HK-2 (cell line): Measurements from ENCODE around the gene SPARC.
"Not testable (repeated sequence)": the region's sequence is repeated elsewhere in the genome, so short reads cannot be mapped to it uniquely, and the experiment has no call there.

Experiments
- DNase-seq: peaks from one replicate; pipeline ENCODE4 v3.0.0-alpha.2; 2018; ENCODE audit not compliant: unreplicated experiment

SPARC gene, protein sequence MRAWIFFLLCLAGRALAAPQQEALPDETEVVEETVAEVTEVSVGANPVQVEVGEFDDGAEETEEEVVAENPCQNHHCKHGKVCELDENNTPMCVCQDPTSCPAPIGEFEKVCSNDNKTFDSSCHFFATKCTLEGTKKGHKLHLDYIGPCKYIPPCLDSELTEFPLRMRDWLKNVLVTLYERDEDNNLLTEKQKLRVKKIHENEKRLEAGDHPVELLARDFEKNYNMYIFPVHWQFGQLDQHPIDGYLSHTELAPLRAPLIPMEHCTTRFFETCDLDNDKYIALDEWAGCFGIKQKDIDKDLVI

DNA sequence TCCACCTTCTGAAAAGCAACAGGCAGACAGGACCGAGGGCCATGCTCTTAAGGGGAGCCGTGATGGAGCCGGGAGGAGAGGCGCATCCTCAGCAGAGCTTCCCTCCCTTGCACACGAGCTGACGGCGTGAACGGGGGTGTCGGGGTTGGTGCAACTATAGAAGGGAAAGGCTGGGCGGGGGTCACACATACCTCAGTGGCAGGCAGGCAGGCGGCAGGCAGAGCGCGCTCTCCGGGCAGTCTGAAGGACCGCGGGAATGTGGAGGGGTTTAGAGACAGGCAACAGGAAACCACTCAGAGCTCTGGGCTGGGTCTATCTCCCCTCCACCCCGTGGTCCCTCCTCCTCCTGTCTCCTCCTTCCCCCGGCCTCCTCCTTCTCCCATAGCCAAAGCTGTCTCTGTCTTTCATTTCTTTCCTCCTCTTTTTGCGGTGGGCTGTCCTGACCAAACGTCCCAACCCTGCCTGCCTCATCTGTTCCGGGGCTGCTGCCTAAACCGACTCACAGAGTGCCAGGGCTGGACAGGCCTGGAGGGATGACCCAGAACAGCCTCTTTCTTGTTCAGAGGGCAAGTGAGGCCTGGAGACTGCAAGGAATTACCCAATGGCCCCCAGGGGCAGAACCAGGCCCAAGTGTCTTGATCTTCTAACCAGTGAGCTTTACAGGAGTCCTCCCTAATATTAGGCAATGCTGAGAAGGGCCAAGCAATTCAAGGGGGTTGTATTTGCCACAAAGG lies at the start of gene SPARC:
SPARC (minus strand) TSS at position 242 of the 734 bp plus-strand sequence. CDS start 10,727 bp downstream, outside the sequence.
- peak; percentile 79 for DNase-seq

DNA sequence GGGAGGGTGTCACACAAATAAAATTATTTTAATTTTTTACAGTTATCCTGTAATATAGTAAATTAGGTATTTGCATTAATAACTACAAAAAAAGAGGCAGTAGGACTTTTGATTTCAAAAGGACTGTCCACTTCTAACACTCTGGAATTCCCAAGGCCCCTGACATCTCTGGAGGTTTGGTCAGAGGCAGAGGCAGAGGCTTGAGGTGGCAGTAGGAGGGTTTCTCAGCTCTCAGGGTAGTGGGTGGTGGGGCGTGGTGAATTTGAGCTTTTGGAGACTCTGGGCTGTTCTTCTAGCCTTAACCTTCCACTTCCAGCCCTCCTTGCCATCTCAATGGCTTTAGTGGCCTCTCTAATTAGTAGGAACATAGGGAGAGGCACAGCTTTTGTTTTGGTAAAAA lies 48.9 kb upstream of the SPARC start:
- DNase-seq = no peak

DNA sequence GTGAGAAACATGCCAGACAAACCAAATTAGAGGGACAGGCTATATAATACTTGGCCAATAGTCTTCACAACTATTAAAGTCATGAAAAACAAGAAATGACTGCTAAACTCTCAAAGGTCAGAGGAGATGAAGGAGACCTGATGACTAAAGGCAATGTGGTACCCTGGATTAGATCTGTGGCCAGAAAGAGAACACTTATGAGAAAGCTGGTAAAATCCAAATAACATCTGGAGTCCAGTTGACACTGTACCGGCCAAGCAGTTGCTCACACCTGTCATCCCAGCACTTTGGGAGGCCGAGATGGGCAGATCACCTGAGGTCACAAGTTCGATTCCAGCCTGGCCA lies 47.3 kb upstream of the SPARC start:
- no peak for DNase-seq

DNA sequence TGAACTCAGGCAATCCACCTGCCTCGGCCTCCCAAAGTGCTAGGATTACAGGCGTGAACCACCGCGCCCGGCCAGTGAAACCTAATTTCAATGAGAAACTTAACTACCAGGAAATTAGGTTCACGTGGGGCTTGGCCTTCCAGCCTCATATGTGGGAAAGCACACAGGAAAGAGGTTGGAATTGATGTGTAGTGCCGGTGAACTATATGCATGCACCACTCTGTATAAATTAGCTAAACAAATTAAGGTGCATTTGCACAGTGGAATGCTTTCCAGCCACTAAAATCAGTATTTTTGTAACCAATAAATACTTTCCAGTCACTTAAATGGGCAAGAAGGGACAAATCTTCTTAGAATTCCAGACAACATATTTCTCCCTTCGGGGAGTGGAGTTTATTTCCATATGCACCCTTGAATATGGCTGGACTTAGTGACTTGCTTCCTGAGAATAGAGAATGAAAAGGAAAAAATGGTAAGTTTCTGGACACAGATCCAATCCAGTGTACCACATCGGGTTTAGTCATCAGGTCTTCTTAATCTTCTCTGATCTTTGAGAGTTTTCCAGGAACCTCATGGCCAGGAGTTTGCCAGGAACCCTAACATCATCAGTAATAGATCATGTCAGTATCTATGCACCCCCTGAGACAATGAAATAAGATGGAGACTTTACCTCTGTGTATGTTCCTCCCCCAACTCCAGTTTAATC lies 46.8 kb upstream of the SPARC start:
- DNase-seq = no peak

DNA sequence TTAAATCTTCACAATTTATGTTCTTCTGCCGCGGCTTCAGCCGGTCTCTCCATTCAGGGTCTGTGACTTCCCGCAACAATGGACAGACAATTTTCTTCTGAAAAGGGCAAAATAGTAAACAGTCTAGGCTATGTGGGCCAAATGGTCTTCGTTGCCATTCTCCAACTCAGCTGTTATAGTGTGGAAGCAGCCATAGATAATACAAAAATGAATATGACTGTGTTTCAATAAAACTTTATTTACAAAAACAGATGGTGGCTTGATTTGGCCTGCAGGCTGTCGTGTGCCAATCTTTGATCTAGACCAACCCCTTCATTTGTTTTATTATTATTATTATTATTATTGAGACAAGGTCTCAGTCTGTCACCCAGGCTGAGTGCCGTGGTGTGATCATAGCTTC lies 43.7 kb upstream of the SPARC start:
- DNase-seq = no peak

DNA sequence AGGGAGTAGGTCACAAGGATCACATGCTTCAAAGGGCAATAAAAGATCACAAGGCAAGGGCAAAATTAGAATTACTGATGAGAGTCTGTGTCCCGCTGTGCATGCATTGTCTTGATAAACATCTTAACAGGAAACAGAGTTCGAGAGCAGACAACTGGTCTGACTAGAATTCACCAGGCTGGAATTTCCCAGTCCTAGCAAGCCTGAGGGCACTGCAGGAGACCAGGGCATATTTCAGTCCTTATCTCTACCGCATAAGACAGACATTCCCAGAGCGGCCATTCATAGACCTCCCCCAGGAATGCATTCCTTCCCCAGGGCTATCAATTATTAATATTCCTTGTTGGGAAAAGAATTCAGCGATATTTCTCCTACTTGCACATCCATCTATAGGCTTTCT lies 42.9 kb upstream of the SPARC start:
- not testable (repeated sequence) for DNase-seq

DNA sequence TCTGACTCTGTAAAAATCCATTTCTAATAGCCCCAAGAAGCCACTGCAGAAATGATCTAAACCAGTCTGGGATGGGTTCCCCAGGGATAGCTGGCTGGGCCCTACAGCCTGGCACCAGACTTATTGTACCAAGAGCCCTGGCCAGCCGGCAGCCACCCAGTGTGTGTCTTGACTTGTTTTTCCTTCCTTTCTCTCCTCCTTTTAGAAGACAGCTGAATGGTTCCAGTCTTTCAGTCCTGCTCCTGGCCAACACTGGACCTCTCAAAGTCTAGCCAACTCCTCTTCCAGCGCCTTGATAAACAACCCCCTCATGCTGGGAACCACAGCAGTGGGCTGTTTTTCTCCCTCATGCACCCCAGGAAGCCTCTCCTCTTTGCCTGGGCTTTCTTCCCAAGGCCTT lies 37.6 kb upstream of the SPARC start:
- no peak for DNase-seq

DNA sequence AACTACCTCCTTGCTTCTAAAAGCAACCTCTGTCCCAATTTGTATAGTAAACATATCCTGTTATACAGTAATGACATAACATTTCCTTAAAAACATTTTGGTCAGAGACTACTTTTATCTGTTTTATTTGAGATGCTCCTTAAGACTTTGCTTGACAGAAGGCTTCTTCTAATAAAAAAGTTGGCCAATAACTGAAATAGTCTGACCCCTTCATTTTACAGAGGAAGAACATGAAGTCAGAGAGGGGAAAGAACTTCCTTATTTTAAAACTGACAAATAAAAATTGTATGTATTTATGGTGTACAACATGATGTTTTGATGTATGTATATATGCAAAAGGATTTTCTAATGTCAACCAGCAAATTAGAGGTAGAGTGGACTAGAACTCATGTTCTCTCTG lies 35.8 kb upstream of the SPARC start:
- DNase-seq = no peak

DNA sequence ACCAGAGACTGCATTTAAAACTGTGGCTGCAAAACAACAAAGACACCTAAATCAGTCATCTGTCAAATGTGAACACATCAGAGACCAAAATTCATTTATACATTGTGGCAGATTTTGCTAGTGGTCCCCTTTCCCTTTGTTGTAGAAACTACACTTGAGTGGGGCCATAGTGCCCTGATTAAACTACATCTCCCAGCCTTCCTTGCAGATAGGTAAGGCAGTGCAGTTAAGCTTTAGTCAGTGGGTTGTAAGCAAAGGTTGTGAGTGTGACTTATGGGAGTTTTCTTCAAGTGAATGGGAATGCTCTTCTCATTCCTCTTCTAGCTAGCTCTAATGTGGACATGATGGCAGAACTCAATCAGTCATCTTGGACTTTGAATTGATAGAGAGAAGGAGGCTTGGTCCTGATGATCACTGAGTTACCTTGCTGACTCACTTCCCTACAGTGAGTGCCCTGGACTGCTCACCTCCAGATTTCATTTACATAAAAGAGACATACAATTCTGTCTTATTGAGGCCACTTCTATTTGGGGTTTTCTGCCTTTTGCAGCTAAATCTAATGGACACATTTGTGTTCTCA lies 35.2 kb upstream of the SPARC start:
- no peak for DNase-seq

DNA sequence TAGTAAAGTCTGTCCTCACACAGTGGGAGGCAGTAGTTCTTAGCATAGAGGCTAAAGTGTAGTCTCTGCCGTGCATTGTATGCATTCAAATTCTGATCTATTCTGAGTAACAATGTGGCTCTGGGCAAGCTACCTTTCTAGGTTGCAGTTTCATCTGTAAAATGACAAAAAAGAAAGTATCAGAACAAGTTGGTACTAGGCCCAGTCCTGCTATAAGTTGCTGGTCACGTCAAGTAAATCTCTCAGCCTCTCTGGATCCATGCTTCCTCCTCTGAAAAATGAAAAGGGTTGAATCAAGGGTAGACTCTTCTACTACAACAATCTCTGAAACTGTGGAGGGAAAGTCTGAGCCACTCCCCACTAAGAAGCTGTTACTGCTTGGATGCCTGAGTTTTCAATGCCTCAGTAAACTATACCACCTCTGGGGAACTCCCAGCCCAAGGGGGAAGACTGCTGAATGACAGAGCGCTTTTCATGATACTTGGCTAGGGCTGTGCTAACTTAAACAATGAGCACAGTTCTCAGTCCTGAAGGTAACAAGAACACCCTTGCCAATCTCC lies 34.5 kb upstream of the SPARC start:
- no peak for DNase-seq

DNA sequence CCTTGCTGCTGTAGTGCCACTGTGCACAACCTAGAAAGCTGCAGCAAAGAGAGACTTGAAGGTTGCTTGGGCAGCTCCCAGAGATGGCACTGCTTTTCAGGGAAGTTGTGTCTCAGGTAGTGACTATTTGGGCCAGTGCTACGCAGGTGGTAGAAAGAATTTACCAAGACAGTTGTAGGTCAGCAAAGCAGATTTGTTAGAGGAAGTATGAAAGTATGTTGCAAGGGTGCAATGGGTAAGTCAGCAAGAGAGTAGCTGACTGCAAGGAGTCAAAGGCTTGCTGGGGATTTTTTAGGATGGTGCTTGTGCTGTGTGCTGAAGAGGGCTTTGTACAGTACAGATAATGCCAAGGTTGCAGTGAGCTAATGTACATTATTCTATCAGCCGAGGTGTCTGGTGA lies 33.5 kb upstream of the SPARC start:
- DNase-seq = no peak

DNA sequence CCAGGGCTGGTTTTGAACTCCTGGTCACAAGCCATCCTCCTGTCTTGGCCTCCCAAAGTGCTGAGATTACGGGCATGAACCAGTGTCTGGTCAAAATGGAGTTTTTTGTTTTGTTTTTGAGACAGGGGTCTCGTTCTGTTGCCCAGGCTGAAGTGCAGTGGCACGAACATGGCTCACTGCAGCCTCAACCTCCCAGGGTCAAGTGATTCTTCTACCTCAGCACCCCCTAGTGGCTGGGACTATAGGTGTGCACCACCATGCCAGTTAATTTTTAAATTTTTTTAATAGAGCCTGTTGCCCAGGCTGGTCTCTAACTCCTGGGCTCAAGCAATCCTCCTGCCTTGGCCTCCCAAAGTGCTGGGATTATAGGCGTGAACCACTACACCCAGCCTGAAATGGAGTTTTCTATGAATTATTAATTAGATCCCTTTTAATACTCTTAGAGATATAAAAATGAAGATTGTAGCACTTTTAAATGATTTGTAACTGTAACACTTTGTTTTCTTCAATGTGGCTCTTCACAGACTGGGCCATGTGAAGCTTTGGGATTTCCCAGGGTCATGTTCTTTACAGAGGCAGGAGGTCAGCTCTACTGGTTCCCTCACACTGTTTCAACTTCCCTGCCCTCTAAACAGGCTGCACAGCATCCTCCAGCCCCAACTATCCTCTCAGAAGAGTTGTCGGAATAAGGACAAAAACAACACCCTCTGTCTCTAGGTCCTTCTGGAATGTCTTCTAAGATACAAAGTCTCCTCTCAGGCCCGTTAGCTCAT lies 32.7 kb upstream of the SPARC start:
- DNase-seq = no peak

DNA sequence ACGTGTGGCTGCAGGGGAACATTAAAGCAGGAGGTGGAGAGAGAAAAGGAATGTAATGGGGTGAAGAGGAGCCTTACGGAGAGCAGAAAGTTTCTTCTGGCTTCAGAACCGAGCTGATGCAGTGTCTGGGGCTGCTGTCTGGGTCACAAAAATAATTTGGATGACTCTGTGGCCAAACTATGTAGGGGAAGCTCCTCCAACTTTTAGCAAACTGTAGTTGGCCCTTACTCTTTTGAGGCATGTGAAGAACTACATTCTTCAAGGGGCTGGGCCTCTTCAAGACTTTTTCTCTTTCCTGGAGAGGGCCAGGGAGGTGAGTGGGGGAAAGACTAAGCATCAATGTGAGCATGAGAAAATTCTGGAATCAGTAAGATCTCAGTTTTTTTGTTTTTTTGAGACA lies 31.9 kb upstream of the SPARC start:
- DNase-seq = no peak

DNA sequence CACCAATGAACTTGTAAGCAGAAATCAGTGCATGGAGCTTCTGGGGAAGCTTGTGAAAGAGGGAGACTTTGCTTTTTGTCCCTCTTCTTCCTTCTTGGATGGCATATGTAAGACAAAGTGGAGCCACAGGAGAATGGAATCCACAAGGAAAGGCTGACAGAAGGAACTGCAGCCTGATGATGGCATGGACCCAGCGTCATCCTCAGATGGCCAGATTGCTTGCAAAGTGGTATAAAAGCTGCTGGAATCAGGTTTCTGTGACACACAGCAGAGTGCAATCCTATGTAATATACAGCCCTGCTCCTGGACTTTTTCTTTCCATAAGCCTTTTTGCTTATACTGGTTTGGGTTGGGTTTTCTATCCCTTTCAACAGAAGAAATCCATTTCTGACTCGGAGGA lies 31.4 kb upstream of the SPARC start:
- no peak for DNase-seq

DNA sequence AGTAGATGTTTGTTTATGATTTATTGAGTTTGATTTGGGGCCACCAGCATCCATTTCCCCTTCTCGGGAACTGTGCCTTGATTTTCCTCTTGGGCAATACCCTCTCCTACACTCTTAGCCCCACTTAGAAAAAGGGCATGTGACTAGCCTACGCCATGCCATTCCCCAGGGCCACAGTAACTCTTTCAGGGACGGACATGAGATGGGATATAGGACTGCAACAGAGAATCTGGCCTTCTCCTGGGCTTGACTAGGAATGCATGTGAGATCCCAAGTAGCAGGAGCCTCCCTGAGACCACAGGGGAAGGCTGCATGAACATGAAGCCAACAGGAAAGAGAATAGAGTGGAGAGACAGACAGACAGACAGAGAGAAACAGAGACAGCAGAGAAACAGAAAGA lies 30.7 kb upstream of the SPARC start:
- DNase-seq = no peak

DNA sequence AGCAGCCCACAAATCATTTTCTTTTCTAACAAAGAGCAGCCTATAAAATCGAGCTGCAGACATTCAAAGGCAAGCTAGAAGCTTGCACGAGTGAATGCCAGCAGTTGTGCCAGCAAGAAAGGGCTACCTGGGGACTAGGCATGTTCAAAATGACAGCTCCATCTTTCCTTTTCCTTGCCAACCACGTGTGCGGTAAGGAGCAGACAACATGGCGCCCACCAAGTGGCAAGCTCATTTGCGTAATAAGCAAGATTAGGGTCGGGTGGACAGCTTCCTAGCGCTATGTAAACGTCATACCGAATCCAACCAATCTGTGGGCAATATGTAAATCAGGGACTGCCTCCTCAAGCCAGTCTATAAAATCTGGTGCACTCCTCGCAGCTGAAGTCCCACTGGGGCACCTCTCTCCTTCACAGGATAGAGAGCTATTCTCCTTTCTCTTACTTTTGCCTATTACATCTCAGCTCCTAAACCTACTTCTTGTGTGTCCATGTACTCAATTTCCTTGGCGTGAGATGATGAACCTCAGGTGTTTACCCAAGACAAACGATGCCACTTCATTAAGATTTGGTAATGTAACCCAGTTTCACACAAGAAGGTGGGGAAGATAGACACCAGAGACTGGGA lies 22.5 kb upstream of the SPARC start:
- no peak for DNase-seq

DNA sequence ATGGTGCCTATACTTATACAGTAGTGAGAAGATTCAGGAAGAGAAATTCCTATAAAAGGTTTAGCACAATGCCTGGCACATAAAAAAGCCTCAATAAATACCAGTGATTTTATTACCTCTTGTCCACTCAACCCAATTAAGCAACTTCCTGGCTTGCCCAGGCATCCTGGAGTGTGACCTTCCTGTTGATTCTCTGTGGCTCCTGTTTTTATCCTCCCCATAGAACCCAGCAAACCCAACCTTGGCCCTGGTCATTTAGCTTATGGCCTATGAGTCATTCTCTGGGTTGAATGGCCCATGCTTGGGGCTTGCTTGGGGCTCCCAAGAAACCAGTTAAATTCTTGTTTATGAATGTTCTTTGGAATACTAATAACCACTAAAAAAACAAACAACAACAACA lies 21.4 kb upstream of the SPARC start:
- no peak for DNase-seq

DNA sequence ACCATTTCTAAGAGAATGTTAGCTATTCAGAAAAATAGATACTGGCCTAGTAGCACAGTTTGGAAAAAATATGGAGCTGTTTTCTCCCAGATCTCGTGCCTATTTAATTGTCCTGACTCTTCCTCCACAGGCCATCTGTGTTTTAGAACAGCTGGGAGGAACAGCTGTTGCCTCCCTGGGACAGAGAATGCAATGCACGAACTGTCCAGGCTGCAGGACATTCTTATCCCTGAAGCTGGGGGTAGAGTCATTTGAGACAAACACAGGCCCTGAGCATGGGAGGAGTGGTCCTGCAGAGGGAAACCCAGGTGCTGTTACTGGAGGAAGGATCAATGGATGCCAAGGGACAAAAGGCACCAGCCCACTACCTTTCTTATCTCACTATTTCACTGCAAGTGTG lies 20.9 kb upstream of the SPARC start:
- DNase-seq = no peak

DNA sequence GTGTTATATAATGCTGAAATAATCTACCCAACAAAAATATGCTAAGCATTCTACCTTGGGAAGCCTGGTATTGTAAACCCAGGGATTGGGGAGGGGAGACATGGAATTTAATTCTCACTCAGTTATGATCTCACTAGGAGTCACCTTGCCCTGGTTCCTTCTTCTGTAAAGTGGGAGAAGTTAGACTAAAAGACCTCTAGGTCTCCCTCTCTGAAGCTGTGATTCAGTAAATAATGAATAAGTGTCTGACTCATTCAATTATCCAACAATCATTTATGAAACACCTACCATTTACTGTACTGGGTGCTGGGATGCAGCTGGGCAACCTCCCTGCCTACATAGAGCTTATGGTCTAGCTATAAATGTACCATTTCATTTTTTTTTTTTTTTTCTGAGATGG lies 20.2 kb upstream of the SPARC start:
- DNase-seq = no peak

DNA sequence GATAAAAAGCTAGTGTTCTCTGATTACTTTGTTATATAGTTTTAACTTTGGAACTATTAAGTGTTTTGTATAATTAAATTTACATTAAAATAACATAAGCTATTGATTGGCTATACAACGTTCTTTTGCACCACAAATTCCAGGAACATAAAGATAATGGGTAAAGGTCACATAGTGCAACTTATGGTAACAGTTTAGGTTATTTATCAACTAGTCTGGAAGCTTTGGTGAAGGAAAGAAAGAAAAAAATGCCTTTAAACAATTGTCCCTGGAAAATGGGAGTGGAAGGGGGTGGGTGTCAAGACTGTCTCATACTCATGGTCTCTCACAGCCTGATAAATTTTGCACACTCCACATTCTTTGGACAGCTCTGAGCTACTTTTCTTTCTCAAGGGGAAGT lies 17.1 kb upstream of the SPARC start:
- no peak for DNase-seq

DNA sequence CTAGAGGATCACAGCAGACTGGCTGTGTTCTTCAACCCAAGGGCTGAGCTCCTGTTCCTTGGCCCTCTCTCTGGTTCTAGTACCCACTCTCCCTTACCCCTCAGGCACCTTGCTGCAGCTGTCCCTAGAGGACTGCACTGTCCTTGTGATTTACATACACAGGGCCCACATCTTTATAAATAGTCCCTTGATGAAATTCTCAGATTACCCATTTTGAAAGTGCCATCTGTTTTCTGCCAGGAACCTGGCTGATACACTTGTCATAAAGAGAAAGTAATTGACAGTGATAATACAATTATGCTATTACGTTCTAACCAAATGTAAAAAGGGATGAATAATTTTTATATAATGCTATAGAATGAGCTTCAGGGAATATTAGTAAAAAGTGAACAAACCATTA lies 16.5 kb upstream of the SPARC start:
- DNase-seq = no peak
